ENCODE measurements around the gene DPEP2. TPM values are rescaled to one million over a fixed set of nuclear protein-coding genes. Genes with fewer than 3 reads are reported as not detected.

Gene DPEP2
- total and polyA plus RNA-seq, 2 of the 13 experiments (the other 11 are each of a cell fraction or from before 2014, with no cell fraction given): 0.18 TPM; not detected in 1

DNA sequence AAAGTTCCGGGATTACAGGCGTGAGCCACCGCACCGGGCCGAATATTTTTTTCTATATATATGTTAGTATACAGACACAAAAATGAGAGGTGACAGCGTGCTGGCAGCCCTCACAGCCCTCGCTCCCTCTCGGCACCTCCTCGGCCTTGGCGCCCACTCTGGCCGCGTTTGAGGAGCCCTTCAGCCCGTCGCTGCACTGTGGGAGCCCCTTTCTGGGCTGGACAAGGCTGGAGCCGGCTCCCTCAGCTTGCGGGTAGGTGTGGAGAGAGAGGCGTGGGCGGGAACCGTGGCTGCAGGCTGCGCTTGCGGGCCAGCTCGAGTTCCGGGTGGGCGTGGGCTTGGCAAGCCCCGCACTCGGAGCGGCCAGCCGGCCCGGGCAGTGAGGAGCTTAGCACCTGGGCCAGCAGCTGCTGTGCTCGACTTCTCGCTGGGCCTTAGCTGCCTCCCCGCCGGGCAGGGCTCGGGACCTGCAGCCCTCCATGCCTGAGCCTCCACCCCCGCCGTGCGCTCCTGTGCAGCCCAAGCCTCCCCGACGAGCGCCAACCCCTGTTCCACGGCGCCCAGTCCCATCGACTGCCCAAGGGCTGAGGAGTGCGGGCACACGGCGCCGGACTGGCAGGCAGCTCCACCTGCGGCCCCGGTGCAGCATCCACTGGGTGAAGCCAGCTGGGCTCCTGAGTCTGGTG, 17.1 kb downstream of the DPEP2 start:
- H3K4me2 ChIP-seq (ENCODE audit: low read depth, low read length): no peak overlapping the region
- no peaks in the 10 kb centered on the region for H3K79me2 ChIP-seq (ENCODE audit: insufficient read depth, low read length)
- peaks cover 47% of the 10 kb centered on the region for H3K4me1 ChIP-seq (ENCODE audit: insufficient read depth, low read length)
- WGBS (ENCODE audit: low lambda C conversion rate): 86% methylated on average over 42 of the region's 49 CpGs
- CTCF ChIA-PET (ENCODE audit: low intra/inter-chr PET ratio, low total read pairs): no interaction called here
- no peak overlapping the region for H3K4me3 ChIP-seq (replicated peaks in 1 of 3; ENCODE audit: insufficient read depth in 1 of 3, low read depth in 2 of 3, low read length in 3 of 3)
- H3K36me3 ChIP-seq (replicated peaks in 1 of 2; ENCODE audit: control insufficient read depth in 1 of 2, insufficient read depth in 2 of 2, low read length in 2 of 2): no peaks in the 10 kb centered on the region
- DNase-seq (ENCODE audit: low spot score): no peak
- BruUV-seq (replicated peaks): no TSS peak
- in situ Hi-C loops (cut with HindIII; ENCODE audit: extremely low pct_ligation_motif_present, low pct_unique_long_range_greater_than_20kb): no loop called here
- H2AFZ ChIP-seq (ENCODE audit: low read length): no peak overlapping the region
- no peak for ATAC-seq
- TF ChIP-seq MED13 (CRISPR knock-in tag; IDR thresholded peaks at IDR 0.05) (no peak), ZBTB7A (CRISPR knock-in tag; IDR thresholded peaks at IDR 0.05) (no peak), ZBTB38 (CRISPR knock-in tag; IDR thresholded peaks at IDR 0.05) (0 out of 2 replicates have a peak, but pooled peaks have one; percentile 14), GABPB1 (CRISPR knock-in tag; IDR thresholded peaks at IDR 0.05) (peak; percentile 29; the same call in 1 of the 2 replicates)
- TF ChIP-seq, protein P1, sequence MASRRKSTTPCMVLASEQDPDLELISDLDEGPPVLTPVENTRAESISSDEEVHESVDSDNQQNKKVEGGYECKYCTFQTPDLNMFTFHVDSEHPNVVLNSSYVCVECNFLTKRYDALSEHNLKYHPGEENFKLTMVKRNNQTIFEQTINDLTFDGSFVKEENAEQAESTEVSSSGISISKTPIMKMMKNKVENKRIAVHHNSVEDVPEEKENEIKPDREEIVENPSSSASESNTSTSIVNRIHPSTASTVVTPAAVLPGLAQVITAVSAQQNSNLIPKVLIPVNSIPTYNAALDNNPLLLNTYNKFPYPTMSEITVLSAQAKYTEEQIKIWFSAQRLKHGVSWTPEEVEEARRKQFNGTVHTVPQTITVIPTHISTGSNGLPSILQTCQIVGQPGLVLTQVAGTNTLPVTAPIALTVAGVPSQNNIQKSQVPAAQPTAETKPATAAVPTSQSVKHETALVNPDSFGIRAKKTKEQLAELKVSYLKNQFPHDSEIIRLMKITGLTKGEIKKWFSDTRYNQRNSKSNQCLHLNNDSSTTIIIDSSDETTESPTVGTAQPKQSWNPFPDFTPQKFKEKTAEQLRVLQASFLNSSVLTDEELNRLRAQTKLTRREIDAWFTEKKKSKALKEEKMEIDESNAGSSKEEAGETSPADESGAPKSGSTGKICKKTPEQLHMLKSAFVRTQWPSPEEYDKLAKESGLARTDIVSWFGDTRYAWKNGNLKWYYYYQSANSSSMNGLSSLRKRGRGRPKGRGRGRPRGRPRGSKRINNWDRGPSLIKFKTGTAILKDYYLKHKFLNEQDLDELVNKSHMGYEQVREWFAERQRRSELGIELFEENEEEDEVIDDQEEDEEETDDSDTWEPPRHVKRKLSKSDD (CRISPR knock-in tag; IDR thresholded peaks at IDR 0.05; ENCODE audit: low read depth): no peak
- TF ChIP-seq, protein P2, sequence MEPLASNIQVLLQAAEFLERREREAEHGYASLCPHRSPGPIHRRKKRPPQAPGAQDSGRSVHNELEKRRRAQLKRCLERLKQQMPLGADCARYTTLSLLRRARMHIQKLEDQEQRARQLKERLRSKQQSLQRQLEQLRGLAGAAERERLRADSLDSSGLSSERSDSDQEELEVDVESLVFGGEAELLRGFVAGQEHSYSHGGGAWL (CRISPR knock-in tag; IDR thresholded peaks at IDR 0.05): 0 out of 2 replicates have a peak, but pooled peaks have one; percentile 12
- peaks cover 0 to 14% of the 10 kb centered on the region in 2 experiments; a peak in 3 of 5 replicates for H3K27me3 ChIP-seq (ENCODE audit: control insufficient read depth in 1 of 2, insufficient read depth in 2 of 2, low read length in 2 of 2)
- intact Hi-C loops (cut with micrococcal nuclease; ENCODE audit: unreplicated experiment): no loop called here
- H4K20me1 ChIP-seq (ENCODE audit: insufficient read depth, low read length): no peaks in the 10 kb centered on the region
- FAIRE-seq: no peak
- no peak overlapping the region for H3K9ac ChIP-seq (ENCODE audit: insufficient read depth, low read depth, low read length)
- no peaks in the 10 kb centered on the region for H3K9me3 ChIP-seq (ENCODE audit: low read length)
- H3K27ac ChIP-seq (ENCODE audit: extremely low read length, insufficient read depth, low read length): no peak overlapping the region
- POLR2A ChIA-PET: interaction anchor here (1.2 to 3.8 kb wide), 9 partner anchors 9 to 70 kb away, joined by 3 to 17 read pairs (median 8); partner anchors contain the start of genes DDX28, DPEP2, DUS2 and LCAT

All from HepG2 (cell line).